ENCODE data around the gene DNAH1. TPM values are rescaled to one million over a fixed set of nuclear protein-coding genes. Genes with fewer than 3 reads are reported as not detected.

DNAH1 gene
- total RNA-seq, 1 experiment from 2014 or later, result 2.4 TPM

DNA sequence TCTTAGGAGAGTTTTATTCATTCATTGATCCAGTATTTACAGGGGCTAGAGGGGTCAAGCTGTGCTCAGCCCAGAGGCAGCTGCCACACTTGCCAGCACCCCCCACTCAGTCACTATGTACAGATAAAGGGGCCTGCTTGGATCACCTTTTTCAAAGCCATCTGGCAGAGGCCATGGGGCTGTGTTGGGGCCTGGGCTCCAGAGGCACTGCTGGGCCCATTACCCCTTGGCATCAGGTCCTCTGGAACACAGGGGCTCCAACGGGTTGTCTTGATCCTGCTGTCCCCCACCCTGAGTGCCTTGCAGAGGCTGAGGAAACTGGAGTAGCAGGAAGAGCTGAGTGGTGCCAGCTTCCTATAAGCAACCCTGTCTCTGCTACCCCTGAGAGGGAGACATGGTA is 84.9 kb downstream of the DNAH1 start:
- no peaks in the 10 kb centered on the region for H3K9me3 ChIP-seq (ENCODE audit: control insufficient read depth, insufficient read depth, low read depth, low read length)
- no peaks in the 10 kb centered on the region; the same call in 1 of the 2 replicates for H3K36me3 ChIP-seq (ENCODE audit: control insufficient read depth, insufficient read depth, low read length)
- H3K4me1 ChIP-seq (ENCODE audit: control insufficient read depth, insufficient read depth, low read length), result no peaks in the 10 kb centered on the region
- ChIA-PET CTCF (no interaction called here), POLR2A (interaction anchor here (0.6 kb wide), 1 partner anchor 14 kb away, joined by 4 read pairs; no protein-coding TSS in a partner anchor)
- H3K27me3 ChIP-seq (ENCODE audit: control insufficient read depth, insufficient read depth, low read length), result no peaks in the 10 kb centered on the region
- intact Hi-C loops (cut with micrococcal nuclease; ENCODE audit: unreplicated experiment), result no loop called here
- no peak overlapping the region for H3K27ac ChIP-seq (ENCODE audit: low read length)
- DNase-seq (ENCODE audit: low read depth, low spot score) (no peak), ATAC-seq (no peak)
- TF ChIP-seq TCF7L2 (IDR thresholded peaks at IDR 0.05; ENCODE audit: low read depth, low read length), result no peak
- no peak for TF ChIP-seq POLR2AphosphoS5 (IDR thresholded peaks at IDR 0.05; ENCODE audit: low read depth, low read length)
- TF ChIP-seq, protein P1, sequence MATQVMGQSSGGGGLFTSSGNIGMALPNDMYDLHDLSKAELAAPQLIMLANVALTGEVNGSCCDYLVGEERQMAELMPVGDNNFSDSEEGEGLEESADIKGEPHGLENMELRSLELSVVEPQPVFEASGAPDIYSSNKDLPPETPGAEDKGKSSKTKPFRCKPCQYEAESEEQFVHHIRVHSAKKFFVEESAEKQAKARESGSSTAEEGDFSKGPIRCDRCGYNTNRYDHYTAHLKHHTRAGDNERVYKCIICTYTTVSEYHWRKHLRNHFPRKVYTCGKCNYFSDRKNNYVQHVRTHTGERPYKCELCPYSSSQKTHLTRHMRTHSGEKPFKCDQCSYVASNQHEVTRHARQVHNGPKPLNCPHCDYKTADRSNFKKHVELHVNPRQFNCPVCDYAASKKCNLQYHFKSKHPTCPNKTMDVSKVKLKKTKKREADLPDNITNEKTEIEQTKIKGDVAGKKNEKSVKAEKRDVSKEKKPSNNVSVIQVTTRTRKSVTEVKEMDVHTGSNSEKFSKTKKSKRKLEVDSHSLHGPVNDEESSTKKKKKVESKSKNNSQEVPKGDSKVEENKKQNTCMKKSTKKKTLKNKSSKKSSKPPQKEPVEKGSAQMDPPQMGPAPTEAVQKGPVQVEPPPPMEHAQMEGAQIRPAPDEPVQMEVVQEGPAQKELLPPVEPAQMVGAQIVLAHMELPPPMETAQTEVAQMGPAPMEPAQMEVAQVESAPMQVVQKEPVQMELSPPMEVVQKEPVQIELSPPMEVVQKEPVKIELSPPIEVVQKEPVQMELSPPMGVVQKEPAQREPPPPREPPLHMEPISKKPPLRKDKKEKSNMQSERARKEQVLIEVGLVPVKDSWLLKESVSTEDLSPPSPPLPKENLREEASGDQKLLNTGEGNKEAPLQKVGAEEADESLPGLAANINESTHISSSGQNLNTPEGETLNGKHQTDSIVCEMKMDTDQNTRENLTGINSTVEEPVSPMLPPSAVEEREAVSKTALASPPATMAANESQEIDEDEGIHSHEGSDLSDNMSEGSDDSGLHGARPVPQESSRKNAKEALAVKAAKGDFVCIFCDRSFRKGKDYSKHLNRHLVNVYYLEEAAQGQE (IDR thresholded peaks at IDR 0.05; ENCODE audit: insufficient read depth in 1 of 2, low read depth in 2 of 2, low read length in 1 of 2), result no peak
- TF ChIP-seq SIN3A (IDR thresholded peaks at IDR 0.05; ENCODE audit: borderline replicate concordance, insufficient read depth, low read depth, low read length), result no peak
- TF ChIP-seq, protein P2, sequence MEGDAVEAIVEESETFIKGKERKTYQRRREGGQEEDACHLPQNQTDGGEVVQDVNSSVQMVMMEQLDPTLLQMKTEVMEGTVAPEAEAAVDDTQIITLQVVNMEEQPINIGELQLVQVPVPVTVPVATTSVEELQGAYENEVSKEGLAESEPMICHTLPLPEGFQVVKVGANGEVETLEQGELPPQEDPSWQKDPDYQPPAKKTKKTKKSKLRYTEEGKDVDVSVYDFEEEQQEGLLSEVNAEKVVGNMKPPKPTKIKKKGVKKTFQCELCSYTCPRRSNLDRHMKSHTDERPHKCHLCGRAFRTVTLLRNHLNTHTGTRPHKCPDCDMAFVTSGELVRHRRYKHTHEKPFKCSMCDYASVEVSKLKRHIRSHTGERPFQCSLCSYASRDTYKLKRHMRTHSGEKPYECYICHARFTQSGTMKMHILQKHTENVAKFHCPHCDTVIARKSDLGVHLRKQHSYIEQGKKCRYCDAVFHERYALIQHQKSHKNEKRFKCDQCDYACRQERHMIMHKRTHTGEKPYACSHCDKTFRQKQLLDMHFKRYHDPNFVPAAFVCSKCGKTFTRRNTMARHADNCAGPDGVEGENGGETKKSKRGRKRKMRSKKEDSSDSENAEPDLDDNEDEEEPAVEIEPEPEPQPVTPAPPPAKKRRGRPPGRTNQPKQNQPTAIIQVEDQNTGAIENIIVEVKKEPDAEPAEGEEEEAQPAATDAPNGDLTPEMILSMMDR (IDR thresholded peaks at IDR 0.05), result no peak
- no peak overlapping the region for H3K4me3 ChIP-seq (ENCODE audit: low read depth in 2 of 2, low read length in 2 of 2)
- BruUV-seq (replicated peaks), result no TSS peak
- in situ Hi-C loops (cut with HindIII; ENCODE audit: low pct_unique_long_range_greater_than_20kb, low sequenced_read_pairs), result no loop called here

DNA sequence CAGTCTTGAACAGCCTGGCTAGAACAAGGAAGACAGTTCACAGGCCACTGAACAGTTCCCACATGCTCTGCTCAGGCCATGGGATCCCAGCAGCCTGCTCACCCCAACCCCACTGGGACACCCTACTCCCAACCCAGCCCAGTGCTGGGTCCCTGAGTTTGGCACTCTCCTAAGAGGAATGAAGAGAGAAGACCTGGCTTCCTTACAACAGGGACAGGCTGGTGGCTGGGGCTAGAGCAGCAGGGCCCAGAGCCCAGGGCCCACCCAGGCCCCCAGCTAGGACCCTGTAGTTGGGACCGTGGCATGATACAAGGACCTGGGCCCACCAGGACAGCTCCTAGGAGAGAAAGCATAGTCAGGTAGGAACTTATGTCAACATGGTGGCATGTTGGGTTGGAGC is 85.4 kb downstream of the DNAH1 start:
- no peaks in the 10 kb centered on the region for H3K4me1 ChIP-seq (ENCODE audit: control insufficient read depth, insufficient read depth, low read length)
- no TSS peak for BruUV-seq (replicated peaks)
- POLR2A ChIA-PET, result no interaction called here
- CTCF ChIA-PET, result no interaction called here
- H3K36me3 ChIP-seq (ENCODE audit: control insufficient read depth, insufficient read depth, low read length), result peaks cover 3% of the 10 kb centered on the region; the same call in 1 of the 2 replicates
- no peak for TF ChIP-seq POLR2AphosphoS5 (IDR thresholded peaks at IDR 0.05; ENCODE audit: low read depth, low read length)
- in situ Hi-C loops (cut with HindIII; ENCODE audit: low pct_unique_long_range_greater_than_20kb, low sequenced_read_pairs), result no loop called here
- no peaks in the 10 kb centered on the region for H3K9me3 ChIP-seq (ENCODE audit: control insufficient read depth, insufficient read depth, low read depth, low read length)
- H3K4me3 ChIP-seq (ENCODE audit: low read depth in 2 of 2, low read length in 2 of 2), result no peak overlapping the region
- no peak for ATAC-seq
- DNase-seq (ENCODE audit: low read depth, low spot score), result no peak
- H3K27me3 ChIP-seq (ENCODE audit: control insufficient read depth, insufficient read depth, low read length), result no peaks in the 10 kb centered on the region
- no peak overlapping the region for H3K27ac ChIP-seq (ENCODE audit: low read length)
- intact Hi-C loops (cut with micrococcal nuclease; ENCODE audit: unreplicated experiment), result no loop called here

DNA sequence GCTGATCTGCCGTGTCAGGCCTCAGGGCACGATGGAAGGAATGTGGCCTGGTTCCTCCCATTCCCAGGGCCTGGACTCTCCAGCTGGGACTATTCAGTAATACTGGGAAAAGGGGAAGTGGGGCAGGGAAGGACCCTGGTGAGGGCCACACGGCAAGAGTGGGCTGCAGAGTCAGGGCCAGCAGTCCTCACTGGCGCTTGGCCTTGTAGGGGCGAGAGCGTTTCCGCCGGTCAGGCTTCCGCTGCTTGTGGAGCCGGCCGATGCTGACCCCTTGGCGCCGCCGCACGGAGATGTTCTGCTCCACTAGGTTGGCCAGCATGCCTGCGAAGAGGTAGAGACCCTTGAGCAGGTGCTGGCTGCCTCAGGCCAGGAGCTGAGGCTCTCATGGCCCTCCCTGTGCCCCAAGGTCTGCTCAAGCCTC is 86.0 kb downstream of the DNAH1 start:
- no peak for DNase-seq (ENCODE audit: low read depth, low spot score)
- BruUV-seq (replicated peaks), result TSS peak; percentile 12
- Histone ChIP-seq H3K9me3 (ENCODE audit: control insufficient read depth, insufficient read depth, low read depth, low read length) (no peaks in the 10 kb centered on the region), H3K4me1 (ENCODE audit: control insufficient read depth, insufficient read depth, low read length) (no peaks in the 10 kb centered on the region), H3K36me3 (ENCODE audit: control insufficient read depth, insufficient read depth, low read length) (peaks cover 3% of the 10 kb centered on the region), H3K27me3 (ENCODE audit: control insufficient read depth, insufficient read depth, low read length) (no peaks in the 10 kb centered on the region), H3K27ac (ENCODE audit: low read length) (no peak overlapping the region), H3K4me3 (ENCODE audit: low read depth in 2 of 2, low read length in 2 of 2) (no peak overlapping the region)
- CTCF ChIA-PET, result no interaction called here
- intact Hi-C loops (cut with micrococcal nuclease; ENCODE audit: unreplicated experiment), result no loop called here
- in situ Hi-C loops (cut with HindIII; ENCODE audit: low pct_unique_long_range_greater_than_20kb, low sequenced_read_pairs), result no loop called here
- TF ChIP-seq, protein P1 (IDR thresholded peaks at IDR 0.05; ENCODE audit: insufficient read depth in 1 of 2, low read depth in 2 of 2, low read length in 1 of 2), result no peak
- no peak for TF ChIP-seq POLR2AphosphoS5 (IDR thresholded peaks at IDR 0.05; ENCODE audit: low read depth, low read length)
- TF ChIP-seq SIN3A (IDR thresholded peaks at IDR 0.05; ENCODE audit: borderline replicate concordance, insufficient read depth, low read depth, low read length), result no peak
- TF ChIP-seq, protein P2 (IDR thresholded peaks at IDR 0.05), result no peak
- no peak for TF ChIP-seq TCF7L2 (IDR thresholded peaks at IDR 0.05; ENCODE audit: low read depth, low read length)
- POLR2A ChIA-PET, result no interaction called here
- ATAC-seq, result no peak

Measured in Panc1 (cell line).